Glutamatergic neuron (in vitro differentiated cells): ENCODE data around the gene GATA5. TPM values are rescaled to one million over a fixed set of nuclear protein-coding genes. Genes with fewer than 3 reads are reported as not detected.

Experiments used
- DNase-seq: peaks from one replicate; pipeline ENCODE4 v3.0.0; 2022
- H3K27ac Mint-ChIP-seq: one replicate; pipeline ENCODE4 v1.8.0; 2020; ENCODE audit warnings: mild to moderate bottlenecking, mixed read lengths, inconsistent platforms; ENCODE audit not compliant: unreplicated experiment
- H3K27me3 Mint-ChIP-seq: one replicate; pipeline ENCODE4 v1.8.0; 2020; ENCODE audit warnings: mild to moderate bottlenecking, moderate library complexity, mixed read lengths, inconsistent platforms; ENCODE audit not compliant: unreplicated experiment
- H3K36me3 Mint-ChIP-seq: one replicate; pipeline ENCODE4 v1.8.0; 2020; ENCODE audit warnings: mild to moderate bottlenecking, mixed read lengths, inconsistent platforms; ENCODE audit not compliant: unreplicated experiment
- H3K4me1 Mint-ChIP-seq: one replicate; pipeline ENCODE4 v1.8.0; 2020; ENCODE audit warnings: mild to moderate bottlenecking, low read depth, mixed read lengths, inconsistent platforms; ENCODE audit not compliant: unreplicated experiment
- H3K4me3 Mint-ChIP-seq: one replicate; pipeline ENCODE4 v1.8.0; 2020; ENCODE audit warnings: mild to moderate bottlenecking, mixed read lengths, inconsistent platforms; ENCODE audit not compliant: unreplicated experiment
- H3K9me3 Mint-ChIP-seq: one replicate; pipeline ENCODE4 v1.8.0; 2020; ENCODE audit warnings: mild to moderate bottlenecking, moderate library complexity, mixed read lengths, inconsistent platforms; ENCODE audit not compliant: unreplicated experiment
- CTCF ChIP-seq: fragments of 200-600 bp; sonication (generic); IDR thresholded peaks from one replicate; pipeline ENCODE4 v1.5.0; 2021; ENCODE audit not compliant: partially characterized antibody, unreplicated experiment
- total RNA-seq: library from RNA; stranded (reverse); fragmentation: NEBNext Ultra II Directional; extraction: Animal tissue kit (Norgen Biotek cat#: 25700); gene quantifications from one replicate; pipeline ENCODE4 v1.2.1, GENCODE V29; 2021; ENCODE audit not compliant: unreplicated experiment

The GATA5 gene
- total RNA-seq, 1 donor from 2014 or later, result 1.3 TPM

- TF ChIP-seq CTCF, result no peak
- Mint-ChIP-seq H3K27ac (no peak overlapping the region), H3K4me1 (peaks cover 6% of the 10 kb centered on the region), H3K36me3 (no peaks in the 10 kb centered on the region), H3K9me3 (peaks cover 6% of the 10 kb centered on the region), H3K4me3 (peak overlapping the region; percentile 52), H3K27me3 (peaks cover 12% of the 10 kb centered on the region)
- peak; percentile 67 for DNase-seq
Measured at GRCh38 chr20:62473717-62474603, 1.8 kb downstream of the GATA5 start.

- no peak for DNase-seq
- H3K27me3 Mint-ChIP-seq, result peaks cover 6% of the 10 kb centered on the region
- no peak overlapping the region for H3K27ac Mint-ChIP-seq
- H3K4me3 Mint-ChIP-seq, result peak overlapping the region; percentile 20
- no peak for TF ChIP-seq CTCF
- no peaks in the 10 kb centered on the region for H3K36me3 Mint-ChIP-seq
- H3K4me1 Mint-ChIP-seq, result peaks cover 6% of the 10 kb centered on the region
- H3K9me3 Mint-ChIP-seq, result peaks cover 6% of the 10 kb centered on the region
Measured at GRCh38 chr20:62472941-62473585, 2.7 kb downstream of the GATA5 start.

GRCh38 chr20:62472138-62472940 is 3.5 kb downstream of the GATA5 start:
- Mint-ChIP-seq H3K27ac (no peak overlapping the region), H3K27me3 (peaks cover 5% of the 10 kb centered on the region), H3K9me3 (peaks cover 6% of the 10 kb centered on the region), H3K4me1 (peaks cover 6% of the 10 kb centered on the region), H3K36me3 (no peaks in the 10 kb centered on the region), H3K4me3 (peak overlapping the region; percentile 20)
- no peak for DNase-seq
- no peak for TF ChIP-seq CTCF

GRCh38 chr20:62470459-62470858 is 5.3 kb downstream of the GATA5 start:
- Mint-ChIP-seq H3K9me3 (peaks cover 3% of the 10 kb centered on the region), H3K4me3 (no peak overlapping the region), H3K27ac (no peak overlapping the region), H3K36me3 (no peaks in the 10 kb centered on the region), H3K27me3 (peaks cover 2% of the 10 kb centered on the region), H3K4me1 (peaks cover 6% of the 10 kb centered on the region)
- DNase-seq, result no peak
- TF ChIP-seq CTCF, result no peak
